NCI-H526 (cell line): ENCODE results near the gene KLHL41.
"Not testable (repeated sequence)": the region's sequence is repeated elsewhere in the genome, so short reads cannot be mapped to it uniquely, and the experiment has no call there.

Source experiments
- DNase-seq, 2 experiments: peaks; one replicate each; lab custom pipeline; 2025; lab: John Stamatoyannopoulos, UW

The KLHL41 gene

GRCh38 chr2:169572821-169573159, 63.3 kb downstream of the KLHL41 start:
- DNase-seq = no peak

DNA sequence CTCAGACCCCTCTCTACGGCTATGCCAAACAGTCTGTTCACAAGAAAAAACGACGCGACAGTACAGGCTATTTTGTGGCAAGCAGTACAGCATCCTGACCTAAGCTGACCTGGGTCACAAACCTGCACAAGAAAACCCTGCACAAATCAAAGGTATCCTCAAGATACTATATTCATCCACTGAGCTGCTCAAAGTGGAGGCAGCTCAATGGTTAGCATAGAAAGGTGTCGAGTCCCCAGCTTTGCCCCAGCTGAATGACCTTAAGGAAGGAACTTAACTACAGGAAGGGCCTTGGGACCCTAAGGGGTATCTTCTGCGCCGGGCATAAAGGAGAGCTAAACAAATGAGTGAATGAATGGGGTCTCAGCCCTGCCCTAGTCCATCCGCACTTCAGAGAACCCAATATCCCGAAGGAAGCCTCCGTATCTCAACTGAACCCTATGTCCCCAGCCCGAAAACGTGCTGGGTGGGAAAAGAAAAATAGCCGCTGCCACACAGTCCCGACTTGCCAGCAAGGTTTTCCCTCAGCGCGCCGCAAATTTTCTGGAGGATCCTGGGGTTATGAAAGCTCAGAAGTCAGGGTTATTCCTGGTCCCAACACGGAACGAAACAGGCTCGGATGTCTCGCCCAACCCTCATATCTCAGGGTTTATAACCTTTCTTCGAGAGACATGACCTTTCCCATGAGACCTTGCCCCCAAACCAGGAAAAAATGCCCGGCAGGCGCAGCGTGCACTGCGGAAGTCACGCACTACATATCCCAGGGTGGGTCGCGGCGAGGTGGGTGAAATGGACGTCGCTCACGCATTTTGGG, 63.9 kb downstream of the KLHL41 start, which contains the start of gene FASTKD1:
TSS of gene FASTKD1 (minus strand) at position 706 of the 814 bp plus-strand sequence. CDS start 1,836 bp downstream, outside the sequence.
- peak; percentile 91 to 98 for DNase-seq

- DNase-seq = no peak
Observed at GRCh38 chr2:169573974-169574299, 64.4 kb downstream of the KLHL41 start.

DNA sequence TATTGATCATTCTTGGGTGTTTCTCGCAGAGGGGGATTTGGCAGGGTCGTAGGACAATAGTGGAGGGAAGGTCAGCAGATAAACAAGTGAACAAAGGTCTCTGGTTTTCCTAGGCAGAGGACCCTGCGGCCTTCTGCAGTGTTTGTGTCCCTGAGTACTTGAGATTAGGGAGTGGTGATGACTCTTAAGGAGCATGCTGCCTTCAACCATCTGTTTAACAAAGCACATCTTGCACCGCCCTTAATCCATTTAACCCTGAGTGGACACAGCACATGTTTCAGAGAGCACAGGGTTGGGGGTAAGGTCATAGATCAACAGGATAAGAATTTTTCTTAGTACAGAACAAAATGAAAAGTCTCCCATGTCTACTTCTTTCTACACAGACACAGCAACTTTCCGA, 65.0 kb downstream of the KLHL41 start:
- DNase-seq = not testable (repeated sequence)

DNA sequence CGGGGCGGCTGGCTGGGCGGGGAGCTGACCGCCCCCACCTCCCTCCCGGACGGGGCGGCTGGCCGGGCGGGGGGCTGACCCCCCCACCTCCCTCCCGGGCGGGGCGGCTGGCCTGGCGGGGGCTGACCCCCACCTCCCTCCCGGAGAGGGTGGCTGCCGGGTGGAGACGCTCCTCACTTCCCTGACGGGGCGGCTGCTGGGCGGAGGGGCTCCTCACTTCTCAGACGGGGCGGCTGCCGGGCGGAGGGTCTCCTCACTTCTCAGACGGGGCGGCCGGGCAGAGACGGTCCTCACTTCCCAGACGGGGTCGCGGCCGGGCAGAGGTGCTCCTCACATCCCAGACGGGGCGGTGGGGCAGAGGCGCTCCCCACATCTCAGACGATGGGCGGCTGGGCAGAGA, 65.8 kb downstream of the KLHL41 start:
- DNase-seq = not testable (repeated sequence)
